Prostate gland (tissue), 2 donors: ENCODE results near the gene MEIS2. TPM values are rescaled to one million over a fixed set of nuclear protein-coding genes. Genes with fewer than 3 reads are reported as not detected.

Experiments used
- DNase-seq: peaks from one replicate; pipeline ENCODE4 v3.0.0-alpha.2; 2019; ENCODE audit warnings: low spot score
- H3K27ac ChIP-seq, 2 donors: fragments of 200-600 bp; sonication (generic); 2 replicates each; pipeline ENCODE4 v1.5.1; 2017 to 2019
- H3K27me3 ChIP-seq: fragments of 200-600 bp; sonication (generic); replicated peaks from 2 replicates; pipeline ENCODE4 v1.5.1; 2019; ENCODE audit not compliant: insufficient read depth
- H3K36me3 ChIP-seq, 2 donors: fragments of 200-600 bp; sonication (generic); 1 replicate in 1 of 2; 2 replicates in 1 of 2; pipeline versions ENCODE4 v1.5.1 to v1.8.1; 2017 to 2019
- H3K4me1 ChIP-seq: fragments of 200-600 bp; sonication (generic); replicated peaks from 2 replicates; pipeline ENCODE4 v1.5.1; 2019
- H3K4me3 ChIP-seq, 2 donors: fragments of 200-600 bp; sonication (generic); 2 replicates each; pipeline ENCODE4 v1.5.1; 2017 to 2019
- H3K9me3 ChIP-seq: fragments of 200-600 bp; sonication (generic); 2 replicates; pipeline ENCODE4 v1.5.1; 2017
- POLR2A ChIP-seq: fragments of 450-650 bp; IDR thresholded peaks from one replicate; pipeline ENCODE4 v1.6.1; 2016; ENCODE audit warnings: antibody characterized with exemption, mild to moderate bottlenecking
- POLR2AphosphoS5 ChIP-seq: sonication (generic); formaldehyde crosslinking; IDR thresholded peaks from one replicate; pipeline ENCODE4 v1.6.1; 2017; ENCODE audit warnings: antibody characterized with exemption
- WGBS: methylation state at CpG from one replicate; pipeline ENCODE4 v1.1.5; 2018; 5-methylcytosine and 5-hydroxymethylcytosine counted together
- intact Hi-C: fragments of 100-400 bp; cut with DNase I; formaldehyde crosslinking; loops from one replicate; pipeline ENCODE4 v1.14.2; 2022
- total RNA-seq, 2 donors: library from RNA; depleted of rRNA; stranded (reverse); fragments of >200 nt; gene quantifications; one replicate each; pipeline ENCODE4 v1.1.0, GENCODE V29; 2016
- TF ChIP-seq, protein P1 (sequence below), 4 experiments: fragments of 200-600 bp in 2 of 4; fragments of 450-650 bp in 2 of 4; sonication (generic) in 2 of 4; IDR thresholded peaks; 1 replicate in 3 of 4; 2 replicates in 1 of 4; pipeline ENCODE4 v1.5.1; 2016 to 2019; ENCODE audit warnings: antibody characterized with exemption in 4 of 4, mild to moderate bottlenecking in 2 of 4, moderate library complexity in 2 of 4

The MEIS2 gene
- total RNA-seq, 2 donors from 2014 or later, result 53.4 to 73.2 TPM

DNA sequence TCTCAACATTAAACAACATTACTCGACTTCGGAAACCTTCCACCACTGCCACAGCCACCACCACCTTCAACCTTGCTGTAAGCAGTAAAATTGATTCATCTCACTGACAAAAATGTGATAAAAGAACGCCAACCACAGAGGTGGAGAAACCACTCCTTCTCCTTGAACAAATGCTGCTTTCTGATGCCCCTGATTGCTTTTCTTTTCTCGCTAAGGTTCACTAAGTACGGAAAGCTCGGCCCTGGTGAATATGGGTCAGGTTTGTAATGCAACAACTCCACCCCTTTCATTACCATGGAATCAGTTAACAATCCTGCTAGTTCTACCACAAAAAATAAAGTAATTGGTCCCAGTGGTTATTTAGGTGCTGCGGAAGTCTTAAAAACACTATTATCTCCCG lies 44.9 kb downstream of the MEIS2 start:
- no peak for DNase-seq
- no peaks in the 10 kb centered on the region for H3K4me1 ChIP-seq
- WGBS, result 84% methylated on average over 8 of the region's 8 CpGs
- H3K4me3 ChIP-seq, result no peak overlapping the region
- H3K27me3 ChIP-seq, result no peaks in the 10 kb centered on the region
- no peak overlapping the region for H3K27ac ChIP-seq
- intact Hi-C loops, result no loop called here
- no peaks in the 10 kb centered on the region for H3K9me3 ChIP-seq
- no peaks in the 10 kb centered on the region for H3K36me3 ChIP-seq
- no peak for TF ChIP-seq POLR2A
- TF ChIP-seq, protein P1, sequence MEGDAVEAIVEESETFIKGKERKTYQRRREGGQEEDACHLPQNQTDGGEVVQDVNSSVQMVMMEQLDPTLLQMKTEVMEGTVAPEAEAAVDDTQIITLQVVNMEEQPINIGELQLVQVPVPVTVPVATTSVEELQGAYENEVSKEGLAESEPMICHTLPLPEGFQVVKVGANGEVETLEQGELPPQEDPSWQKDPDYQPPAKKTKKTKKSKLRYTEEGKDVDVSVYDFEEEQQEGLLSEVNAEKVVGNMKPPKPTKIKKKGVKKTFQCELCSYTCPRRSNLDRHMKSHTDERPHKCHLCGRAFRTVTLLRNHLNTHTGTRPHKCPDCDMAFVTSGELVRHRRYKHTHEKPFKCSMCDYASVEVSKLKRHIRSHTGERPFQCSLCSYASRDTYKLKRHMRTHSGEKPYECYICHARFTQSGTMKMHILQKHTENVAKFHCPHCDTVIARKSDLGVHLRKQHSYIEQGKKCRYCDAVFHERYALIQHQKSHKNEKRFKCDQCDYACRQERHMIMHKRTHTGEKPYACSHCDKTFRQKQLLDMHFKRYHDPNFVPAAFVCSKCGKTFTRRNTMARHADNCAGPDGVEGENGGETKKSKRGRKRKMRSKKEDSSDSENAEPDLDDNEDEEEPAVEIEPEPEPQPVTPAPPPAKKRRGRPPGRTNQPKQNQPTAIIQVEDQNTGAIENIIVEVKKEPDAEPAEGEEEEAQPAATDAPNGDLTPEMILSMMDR (IDR thresholded peaks at IDR 0.05), result no peak
- TF ChIP-seq POLR2AphosphoS5, result no peak

DNA sequence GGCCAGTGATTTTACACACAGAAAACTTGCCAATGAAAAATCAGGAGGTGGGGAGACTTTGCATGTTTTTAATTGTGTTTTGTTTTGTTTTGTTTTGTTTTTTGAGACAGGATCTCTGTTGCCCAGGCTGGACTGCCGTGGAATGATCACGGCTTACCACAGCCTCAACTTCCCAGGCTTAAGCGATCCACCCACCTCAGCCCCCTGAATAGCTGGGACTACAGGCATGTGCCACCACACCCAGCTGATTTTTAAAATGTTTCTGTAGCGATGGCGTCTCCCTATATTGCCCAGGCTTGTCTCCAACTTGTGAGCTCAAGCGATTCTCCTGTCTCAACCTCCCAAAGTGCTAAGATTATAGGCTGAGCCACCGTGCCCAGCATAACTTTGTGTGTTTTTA lies 46.0 kb downstream of the MEIS2 start:
- intact Hi-C loops, result no loop called here
- Histone ChIP-seq H3K36me3 (no peaks in the 10 kb centered on the region), H3K27ac (no peak overlapping the region), H3K27me3 (no peaks in the 10 kb centered on the region), H3K4me3 (no peak overlapping the region), H3K4me1 (no peaks in the 10 kb centered on the region), H3K9me3 (no peaks in the 10 kb centered on the region)
- 80% methylated on average over 7 of the region's 7 CpGs for whole genome bisulfite sequencing
- TF ChIP-seq POLR2A (no peak), POLR2AphosphoS5 (no peak)
- DNase-seq, result no peak

DNA sequence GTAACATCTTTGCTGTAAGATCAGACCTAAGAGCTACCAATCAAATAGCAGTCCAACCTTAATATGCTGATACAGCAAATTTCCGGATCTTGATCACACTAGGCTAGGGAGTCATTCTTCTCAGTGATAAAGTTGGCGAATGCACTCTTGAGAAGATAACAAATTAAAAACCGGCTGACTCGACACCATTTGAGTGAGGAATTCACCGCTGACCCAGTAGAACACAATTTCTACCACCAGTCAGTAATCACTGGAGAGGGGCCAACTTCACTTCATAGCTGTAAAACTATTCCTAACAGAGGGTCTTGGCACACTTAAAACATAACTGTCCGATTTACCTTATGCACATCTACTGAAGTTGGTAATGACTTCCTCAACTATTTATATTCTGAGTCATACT lies 47.2 kb downstream of the MEIS2 start:
- no peak for DNase-seq
- 70% methylated on average over 6 of the region's 6 CpGs for WGBS
- no peaks in the 10 kb centered on the region for H3K27me3 ChIP-seq

DNA sequence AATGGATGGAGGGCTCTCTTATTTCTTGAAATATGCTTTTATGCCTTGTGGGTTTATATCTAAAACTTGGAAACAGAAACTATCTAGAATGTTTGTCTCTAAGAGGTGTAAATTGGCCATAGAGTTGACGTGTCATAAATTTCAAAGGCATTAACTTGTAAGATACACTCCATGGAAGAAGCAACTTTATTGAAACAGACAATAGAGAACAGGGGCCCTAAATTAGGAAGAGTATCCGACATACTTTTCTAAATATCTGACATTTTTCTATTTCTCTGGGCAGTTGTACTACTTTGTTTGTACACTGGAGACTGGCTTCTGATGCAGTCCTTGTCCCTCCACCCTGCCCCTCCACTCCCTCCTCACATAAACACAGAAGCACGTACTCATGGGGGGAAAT lies 50.0 kb downstream of the MEIS2 start:
- H3K27ac ChIP-seq, result no peak overlapping the region
- no peak for DNase-seq
- TF ChIP-seq POLR2A (no peak), POLR2AphosphoS5 (no peak)
- TF ChIP-seq, protein P1 (IDR thresholded peaks at IDR 0.05), result no peak
- intact Hi-C loops, result no loop called here
- H3K4me3 ChIP-seq, result no peak overlapping the region
- no peaks in the 10 kb centered on the region for H3K4me1 ChIP-seq
- H3K36me3 ChIP-seq, result no peaks in the 10 kb centered on the region
- WGBS, result 65% methylated on average over 3 of the region's 3 CpGs
- no peaks in the 10 kb centered on the region for H3K9me3 ChIP-seq
- no peaks in the 10 kb centered on the region for H3K27me3 ChIP-seq

More for the DNA sequence above, 47.2 kb downstream of the MEIS2 start:
- Histone ChIP-seq H3K9me3 (no peaks in the 10 kb centered on the region), H3K4me3 (no peak overlapping the region), H3K27ac (no peak overlapping the region), H3K4me1 (no peaks in the 10 kb centered on the region), H3K36me3 (no peaks in the 10 kb centered on the region)
- intact Hi-C loops, result no loop called here
- TF ChIP-seq, protein P1 (IDR thresholded peaks at IDR 0.05), result no peak
- TF ChIP-seq POLR2A, result no peak
- TF ChIP-seq POLR2AphosphoS5, result no peak

DNA sequence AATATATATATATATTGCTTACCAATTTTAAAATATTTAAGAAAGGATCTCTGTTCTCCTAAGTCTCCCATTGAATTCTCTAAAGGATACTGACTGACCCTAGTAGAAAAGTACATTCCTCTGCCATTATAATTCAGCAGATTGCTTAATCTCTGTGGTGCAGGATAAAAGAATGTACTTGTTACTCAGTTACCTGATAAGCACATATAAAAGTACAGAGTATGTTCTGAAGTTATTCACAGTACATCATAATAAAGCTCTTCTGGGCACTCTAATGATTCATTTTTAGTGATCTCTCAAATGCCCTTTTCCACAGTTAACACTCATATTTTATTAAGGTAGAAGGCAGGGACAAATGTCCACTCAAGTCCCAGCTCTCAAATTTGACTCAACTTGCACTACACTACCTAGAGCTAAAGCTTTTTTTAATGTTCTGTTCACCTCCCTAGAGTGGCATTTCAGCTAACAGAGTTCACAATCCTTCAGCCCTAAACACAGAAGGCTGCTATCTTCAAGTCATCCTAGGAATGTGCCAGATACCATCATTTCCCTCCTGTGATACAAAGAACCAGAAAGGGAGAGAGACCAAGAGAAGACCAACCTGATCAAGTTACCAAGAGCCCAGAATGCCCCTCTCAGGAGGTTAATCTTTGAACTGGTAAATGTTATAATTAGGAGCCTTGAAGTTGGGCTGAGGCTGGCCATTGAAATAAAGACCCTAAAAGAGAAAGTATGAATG lies 53.3 kb downstream of the MEIS2 start:
- Histone ChIP-seq H3K36me3 (no peaks in the 10 kb centered on the region), H3K27me3 (no peaks in the 10 kb centered on the region), H3K9me3 (no peaks in the 10 kb centered on the region), H3K4me1 (no peaks in the 10 kb centered on the region), H3K27ac (no peak overlapping the region), H3K4me3 (no peak overlapping the region)
- DNase-seq, result no peak
- TF ChIP-seq POLR2A (no peak), POLR2AphosphoS5 (no peak)
- TF ChIP-seq, protein P1 (IDR thresholded peaks at IDR 0.05), result no peak
- intact Hi-C loops, result no loop called here
